ENCODE data around the gene ZNF573. TPM values are rescaled to one million over a fixed set of nuclear protein-coding genes. Genes with fewer than 3 reads are reported as not detected.

The ZNF573 gene
- total RNA-seq, 1 donor from 2014 or later, result 9.9 TPM

DNA sequence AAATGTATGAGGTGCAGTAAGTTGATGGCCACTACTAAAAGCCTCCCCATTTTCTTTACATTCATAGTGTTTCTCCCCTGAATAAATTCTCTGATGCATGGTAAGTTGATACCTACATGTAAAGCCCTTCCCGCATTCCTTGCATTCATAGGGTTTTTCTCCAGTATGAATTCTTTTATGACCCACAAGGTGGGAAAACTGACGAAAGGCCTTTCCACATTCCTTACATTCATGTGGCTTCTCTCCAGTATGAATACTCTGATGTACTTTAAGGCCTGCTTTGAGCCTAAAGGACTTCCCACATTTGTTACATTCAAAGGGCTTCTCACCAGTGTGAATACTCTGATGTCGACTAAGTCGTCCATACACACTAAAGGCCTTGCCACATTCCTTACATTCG, 80.3 kb downstream of the ZNF573 start:
- no peak for DNase-seq (ENCODE audit: low spot score)
- intact Hi-C loops (cut with DNase I), result no loop called here

DNA sequence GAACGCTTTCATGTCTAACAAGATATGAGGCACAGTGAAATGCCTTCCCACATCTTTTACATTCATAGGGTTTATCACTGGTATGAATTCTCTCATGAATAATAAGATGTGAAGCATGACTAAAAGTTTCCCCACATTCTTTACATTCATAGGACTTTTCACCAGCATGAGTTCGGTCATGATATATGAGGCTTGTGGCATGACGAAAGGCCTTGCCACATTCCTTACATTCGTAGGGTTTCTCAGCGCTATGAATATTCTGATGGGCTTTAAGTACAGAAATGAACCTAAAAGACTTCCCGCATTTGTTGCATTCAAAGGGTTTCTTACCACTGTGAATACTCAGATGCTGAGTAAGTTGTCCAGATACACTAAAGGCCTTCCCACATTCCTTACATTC, 81.2 kb downstream of the ZNF573 start:
- intact Hi-C loops (cut with DNase I), result no loop called here
- DNase-seq (ENCODE audit: low spot score), result no peak

DNA sequence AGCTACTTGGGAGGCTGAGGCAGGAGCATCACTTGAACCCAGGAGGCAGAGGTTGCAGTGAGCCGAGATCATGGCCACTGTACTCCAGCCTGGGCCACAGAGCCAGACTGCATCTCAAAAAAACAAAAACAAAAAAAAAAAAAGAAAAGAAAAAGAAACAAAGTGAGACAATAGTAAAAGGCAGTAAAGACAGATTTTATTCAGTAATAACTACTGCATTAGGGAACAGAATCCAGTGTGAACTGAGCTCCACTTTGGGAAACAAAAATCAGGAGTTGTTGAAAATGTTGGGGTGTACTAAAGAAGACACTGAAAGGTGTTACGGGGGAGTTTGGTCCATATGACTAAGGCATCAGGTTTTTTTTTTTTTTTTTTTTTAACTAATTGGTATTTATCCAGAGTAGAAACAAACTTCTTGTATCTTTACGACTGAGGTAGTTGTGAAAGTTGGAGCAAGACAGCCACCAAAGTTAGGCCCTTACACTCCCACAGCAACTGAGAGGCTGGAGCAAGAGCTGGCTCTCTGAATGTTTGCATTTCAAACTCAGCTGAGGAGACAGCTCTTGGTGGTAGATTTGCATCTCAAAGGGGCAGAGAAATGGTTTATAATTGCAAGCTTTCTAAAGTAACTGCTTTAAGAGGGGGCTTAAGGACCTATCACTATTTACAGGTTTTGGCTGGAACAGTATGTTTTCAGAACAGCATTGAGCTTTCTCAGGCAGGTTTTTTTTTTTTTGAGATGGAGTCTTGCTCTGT, 84.1 kb downstream of the ZNF573 start:
- DNase-seq (ENCODE audit: low spot score), result no peak
- intact Hi-C loops (cut with DNase I), result no loop called here

DNA sequence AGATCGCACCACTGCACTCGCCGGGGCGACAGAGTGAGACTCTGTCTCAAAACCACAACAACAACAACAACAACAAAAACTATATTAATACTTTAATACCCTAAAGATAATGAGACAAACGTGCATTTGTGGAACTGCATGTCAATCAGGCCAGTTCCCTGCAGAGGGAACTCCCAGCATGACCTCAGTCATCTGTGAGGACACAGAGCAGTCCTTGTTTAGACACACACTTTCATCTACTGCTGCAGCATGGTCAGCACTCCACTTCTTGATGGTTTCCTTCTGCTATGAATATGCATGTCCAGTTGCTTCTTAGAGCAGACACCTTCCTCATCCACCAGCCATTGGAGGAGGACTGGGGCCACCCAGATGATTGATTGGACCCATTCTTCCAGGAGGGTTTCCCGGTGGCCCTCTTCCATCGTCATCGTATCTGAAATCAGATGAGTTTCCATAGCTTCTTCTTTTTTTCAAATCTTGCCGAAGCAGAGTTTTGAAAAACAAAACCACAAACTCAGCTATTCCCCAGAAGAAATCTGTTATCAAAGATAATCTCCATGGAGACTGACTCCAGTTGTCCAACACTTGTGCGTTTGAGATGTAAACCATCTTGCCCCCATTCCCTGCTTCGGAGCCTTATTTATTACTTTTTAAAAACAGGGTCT, 86.3 kb downstream of the ZNF573 start:
- intact Hi-C loops (cut with DNase I), result loop anchor here (1.0 kb wide), 1 partner anchor 37 kb away; no protein-coding TSS in a partner anchor
- DNase-seq (ENCODE audit: low spot score), result no peak

DNA sequence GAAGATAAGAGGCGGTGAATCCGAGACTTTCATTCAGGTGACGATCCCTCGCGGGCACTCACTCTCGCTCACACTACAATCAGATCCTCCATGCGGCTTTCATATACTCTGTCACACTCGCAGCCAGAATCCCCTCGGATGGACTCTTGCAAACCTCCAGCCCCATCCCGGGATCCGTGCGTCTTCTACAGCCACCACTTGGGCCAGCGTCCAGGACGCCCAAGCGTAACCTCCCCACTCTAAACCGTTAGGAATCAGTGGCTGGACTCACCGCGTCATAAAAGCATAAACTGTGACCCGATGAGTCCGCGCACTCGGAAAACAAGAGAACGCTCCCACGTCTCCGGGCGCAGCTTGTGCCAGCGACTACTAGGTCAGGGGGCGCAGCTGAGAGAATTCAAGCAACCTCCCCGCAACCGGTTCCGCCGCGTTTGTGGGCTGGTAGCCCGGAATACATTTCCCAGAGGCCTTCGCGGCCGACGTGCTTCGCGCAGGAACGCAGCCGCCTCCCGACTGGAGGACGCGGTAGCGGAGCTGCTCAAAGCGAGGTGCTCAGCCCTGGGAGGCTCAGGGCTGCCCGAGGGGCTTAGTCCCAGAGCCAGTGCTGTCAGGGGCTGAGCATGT, 87.4 kb downstream of the ZNF573 start:
- peak; percentile 93 for DNase-seq (ENCODE audit: low spot score)
- intact Hi-C loops (cut with DNase I), result loop anchor here (1.0 kb wide), 1 partner anchor 36 kb away; no protein-coding TSS in a partner anchor

Other genes starting within 250 kb of the ZNF573 start
- gene ZNF571, start 184.8 kb downstream of the ZNF573 start, total RNA-seq, result 4.4 TPM
- 4.5 TPM for gene ZNF540, start 184.7 kb downstream of the ZNF573 start, total RNA-seq
- 6.6 TPM for gene ZFP30, start 124.1 kb downstream of the ZNF573 start, total RNA-seq
- 4.9 TPM for gene ZNF607, start 59.8 kb downstream of the ZNF573 start, total RNA-seq
- not detected for gene WDR87, start 127.0 kb upstream of the ZNF573 start, total RNA-seq
- gene SIPA1L3, start 127.6 kb upstream of the ZNF573 start, total RNA-seq, result 14.0 TPM

Data from cardiac septum (tissue), 1 donor.